ENCODE results near the gene INPP5K. TPM values are rescaled to one million over a fixed set of nuclear protein-coding genes. Genes with fewer than 3 reads are reported as not detected.
A peak's percentile ranks its signal among the peaks of the same experiment; 100 is the strongest.

INPP5K gene
- total RNA-seq, 2 experiments from 2014 or later: 199 to 207 TPM

GRCh38 chr17:1560101-1560857 is 43.9 kb upstream of the INPP5K start:
- H3K9me3 ChIP-seq (ENCODE audit: control insufficient read depth in 1 of 2, insufficient read depth in 1 of 2, low read length in 2 of 2): no peaks in the 10 kb centered on the region
- DNase-seq (no peak), ATAC-seq (ENCODE audit: poor library complexity) (no peak)
- Mint-ChIP-seq H3K9me3 (no peaks in the 10 kb centered on the region), H3K36me3 (ENCODE audit: low read depth) (peaks cover 28% of the 10 kb centered on the region), H3K27ac (peak overlapping the region; percentile 65), H3K27me3 (no peaks in the 10 kb centered on the region), H3K4me3 (peak overlapping the region; percentile 50), H3K4me1 (ENCODE audit: low read depth) (peaks cover 33% of the 10 kb centered on the region)
- H3K4me3 ChIP-seq (ENCODE audit: low read length): no peak overlapping the region
- peaks cover 16% of the 10 kb centered on the region for H3K36me3 ChIP-seq (ENCODE audit: insufficient read depth, low read length)
- H3K27ac ChIP-seq (ENCODE audit: low read depth in 1 of 2, low read length in 2 of 2): no peak overlapping the region
- no peak for TF ChIP-seq CTCF (IDR thresholded peaks at IDR 0.05)
- CTCF ChIA-PET: no interaction called here
- H3K4me1 ChIP-seq (ENCODE audit: insufficient read depth, low read length): peaks cover 32% of the 10 kb centered on the region
- POLR2A ChIA-PET: interaction anchor here (0.5 to 1.2 kb wide), 3 partner anchors 44 to 333 kb away, joined by 3 to 4 read pairs (median 3); partner anchors contain the start of gene INPP5K
- intact Hi-C loops (cut with DNase I, micrococcal nuclease): loop anchor here (10.0 kb wide), 2 partner anchors 65 to 485 kb away; partner anchors contain the start of genes OVCA2 (in 1 of the 2) and SLC43A2 (in 1 of the 2)
- H3K27me3 ChIP-seq (ENCODE audit: control insufficient read depth in 1 of 2, insufficient read depth in 2 of 2, low read length in 2 of 2): no peaks in the 10 kb centered on the region

DNA sequence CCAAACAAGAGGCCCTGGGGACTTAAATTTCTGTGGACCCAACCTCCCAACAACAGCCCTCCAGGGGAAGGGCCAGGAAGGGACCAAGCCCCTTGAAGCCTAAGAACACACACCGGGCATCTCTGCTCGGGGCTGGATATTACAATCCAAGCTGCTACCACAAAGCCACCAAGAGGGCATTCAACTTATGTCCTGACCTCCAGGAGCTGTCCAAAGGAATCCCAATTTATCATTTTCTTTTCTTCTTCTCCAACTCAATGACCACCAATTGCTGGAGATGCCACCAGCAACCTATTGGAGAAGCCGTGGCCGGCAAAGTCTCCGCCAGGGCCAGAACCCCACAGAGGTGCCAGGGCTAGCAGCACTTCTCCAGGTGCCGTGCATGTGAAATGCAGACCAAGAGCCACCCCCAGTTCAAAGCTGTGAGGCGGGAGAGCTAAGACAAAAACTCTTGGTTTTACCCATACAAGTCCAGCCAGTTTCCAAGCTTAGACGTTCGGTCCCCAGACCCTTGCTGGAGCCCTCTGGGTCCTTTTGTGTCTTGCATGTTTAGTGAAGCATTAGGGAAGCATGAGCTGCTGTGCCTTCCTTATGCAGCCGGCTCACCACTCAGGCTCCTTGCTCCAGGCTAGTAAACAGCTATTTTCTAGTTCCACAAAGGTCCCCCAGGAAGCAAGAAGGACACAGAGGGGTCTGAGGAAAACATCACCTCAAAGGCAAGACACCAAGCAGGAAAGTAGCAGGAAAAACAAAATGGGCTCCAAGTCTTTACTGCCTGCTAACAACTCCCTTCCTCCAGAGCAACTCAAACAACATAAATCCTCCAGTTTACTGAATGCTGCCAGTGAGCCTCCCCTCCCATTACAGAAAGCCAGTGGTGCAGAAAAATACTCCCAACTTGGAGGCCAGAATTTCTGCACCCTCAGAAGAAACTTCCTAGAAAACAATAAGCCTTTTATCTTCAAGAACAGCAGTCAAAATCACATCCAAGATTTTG is 42.9 kb upstream of the INPP5K start:
- H3K36me3 ChIP-seq (ENCODE audit: insufficient read depth, low read length): peaks cover 18% of the 10 kb centered on the region
- H3K36me3 Mint-ChIP-seq (ENCODE audit: low read depth): peaks cover 30% of the 10 kb centered on the region
- peaks cover 32% of the 10 kb centered on the region for H3K4me1 ChIP-seq (ENCODE audit: insufficient read depth, low read length)
- H3K27ac Mint-ChIP-seq: no peak overlapping the region
- DNase-seq: no peak
- ATAC-seq (ENCODE audit: poor library complexity): no peak
- H3K4me1 Mint-ChIP-seq (ENCODE audit: low read depth): peaks cover 30% of the 10 kb centered on the region
- CTCF ChIA-PET: no interaction called here
- H3K4me3 ChIP-seq (ENCODE audit: low read length): no peak overlapping the region
- H3K27ac ChIP-seq (ENCODE audit: low read depth in 1 of 2, low read length in 2 of 2): no peak overlapping the region
- H3K9me3 Mint-ChIP-seq: no peaks in the 10 kb centered on the region
- POLR2A ChIA-PET: interaction anchor here (0.5 to 1.2 kb wide), 2 partner anchors 43 to 332 kb away, joined by 3 to 4 read pairs; partner anchors contain the start of gene INPP5K
- H3K27me3 ChIP-seq (ENCODE audit: control insufficient read depth in 1 of 2, insufficient read depth in 2 of 2, low read length in 2 of 2): no peaks in the 10 kb centered on the region
- H3K9me3 ChIP-seq (ENCODE audit: control insufficient read depth in 1 of 2, insufficient read depth in 1 of 2, low read length in 2 of 2): no peaks in the 10 kb centered on the region
- intact Hi-C loops (cut with DNase I, micrococcal nuclease): loop anchor here (10.0 kb wide), 2 partner anchors 65 to 485 kb away; partner anchors contain the start of genes OVCA2 (in 1 of the 2) and SLC43A2 (in 1 of the 2)
- H3K27me3 Mint-ChIP-seq: no peaks in the 10 kb centered on the region
- H3K4me3 Mint-ChIP-seq: peak overlapping the region; percentile 50
- no peak for TF ChIP-seq CTCF (IDR thresholded peaks at IDR 0.05)

DNA sequence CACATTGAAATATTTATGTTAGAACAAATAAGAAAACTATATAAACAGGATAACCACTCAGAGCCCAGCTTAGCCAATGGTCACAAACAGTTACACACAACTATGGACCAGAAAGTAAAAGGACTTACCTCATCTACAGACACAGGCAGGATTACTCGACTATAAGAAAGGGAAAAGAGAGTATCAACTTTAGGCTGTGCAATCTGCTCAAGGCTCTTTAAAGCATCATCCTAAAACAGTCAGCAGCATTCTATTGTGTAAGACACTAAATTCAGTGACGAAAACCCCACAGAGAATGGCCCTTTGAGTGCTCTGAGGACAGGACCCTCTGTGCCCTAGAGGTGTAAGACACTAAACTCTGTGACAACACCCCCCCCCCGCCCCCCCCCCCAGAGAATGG is 42.0 kb upstream of the INPP5K start:
- Mint-ChIP-seq H3K36me3 (ENCODE audit: low read depth) (peaks cover 37% of the 10 kb centered on the region), H3K4me1 (ENCODE audit: low read depth) (peaks cover 21% of the 10 kb centered on the region), H3K27ac (no peak overlapping the region), H3K4me3 (no peak overlapping the region), H3K27me3 (no peaks in the 10 kb centered on the region), H3K9me3 (no peaks in the 10 kb centered on the region)
- intact Hi-C loops (cut with DNase I, micrococcal nuclease): no loop called here
- DNase-seq (no peak), ATAC-seq (ENCODE audit: poor library complexity) (no peak)
- no peak for TF ChIP-seq CTCF (IDR thresholded peaks at IDR 0.05)
- no peaks in the 10 kb centered on the region for H3K9me3 ChIP-seq (ENCODE audit: control insufficient read depth in 1 of 2, insufficient read depth in 1 of 2, low read length in 2 of 2)
- ChIA-PET CTCF (interaction anchor here (0.7 kb wide), 1 partner anchor 158 kb away, joined by 4 read pairs; the partner anchor contains the start of gene YWHAE), POLR2A (no interaction called here)
- no peak overlapping the region for H3K27ac ChIP-seq (ENCODE audit: low read depth in 1 of 2, low read length in 2 of 2)
- H3K36me3 ChIP-seq (ENCODE audit: insufficient read depth, low read length): peaks cover 18% of the 10 kb centered on the region
- H3K27me3 ChIP-seq (ENCODE audit: control insufficient read depth in 1 of 2, insufficient read depth in 2 of 2, low read length in 2 of 2): no peaks in the 10 kb centered on the region
- peaks cover 30% of the 10 kb centered on the region for H3K4me1 ChIP-seq (ENCODE audit: insufficient read depth, low read length)
- no peak overlapping the region for H3K4me3 ChIP-seq (ENCODE audit: low read length)

Data from CD4-positive, alpha-beta T cell (primary cell).